ENCODE data around the gene LAMA3.

DNA sequence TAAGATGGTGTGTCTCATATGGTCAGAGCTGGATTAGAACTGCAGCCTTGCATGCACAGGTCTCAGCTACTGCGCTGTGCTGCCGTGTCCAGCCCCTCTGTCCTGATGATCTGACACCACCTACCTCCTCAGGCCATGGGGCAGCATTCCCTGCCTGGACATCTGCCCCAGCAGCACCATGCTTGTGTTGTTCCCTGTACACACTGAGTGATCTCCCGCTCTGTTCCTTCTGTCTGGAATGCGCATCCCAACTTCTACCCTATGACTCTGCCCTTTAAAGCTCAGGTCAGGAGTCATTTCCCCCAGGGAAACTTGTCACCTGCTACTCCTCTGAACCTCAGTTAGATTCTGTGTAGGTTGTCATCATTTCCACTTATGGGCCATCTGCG lies 167.9 kb downstream of the LAMA3 start:
- no peak for TF ChIP-seq EZH2 (IDR thresholded peaks at IDR 0.05; ENCODE audit: borderline replicate concordance, low read length)
- TF ChIP-seq, protein P1, sequence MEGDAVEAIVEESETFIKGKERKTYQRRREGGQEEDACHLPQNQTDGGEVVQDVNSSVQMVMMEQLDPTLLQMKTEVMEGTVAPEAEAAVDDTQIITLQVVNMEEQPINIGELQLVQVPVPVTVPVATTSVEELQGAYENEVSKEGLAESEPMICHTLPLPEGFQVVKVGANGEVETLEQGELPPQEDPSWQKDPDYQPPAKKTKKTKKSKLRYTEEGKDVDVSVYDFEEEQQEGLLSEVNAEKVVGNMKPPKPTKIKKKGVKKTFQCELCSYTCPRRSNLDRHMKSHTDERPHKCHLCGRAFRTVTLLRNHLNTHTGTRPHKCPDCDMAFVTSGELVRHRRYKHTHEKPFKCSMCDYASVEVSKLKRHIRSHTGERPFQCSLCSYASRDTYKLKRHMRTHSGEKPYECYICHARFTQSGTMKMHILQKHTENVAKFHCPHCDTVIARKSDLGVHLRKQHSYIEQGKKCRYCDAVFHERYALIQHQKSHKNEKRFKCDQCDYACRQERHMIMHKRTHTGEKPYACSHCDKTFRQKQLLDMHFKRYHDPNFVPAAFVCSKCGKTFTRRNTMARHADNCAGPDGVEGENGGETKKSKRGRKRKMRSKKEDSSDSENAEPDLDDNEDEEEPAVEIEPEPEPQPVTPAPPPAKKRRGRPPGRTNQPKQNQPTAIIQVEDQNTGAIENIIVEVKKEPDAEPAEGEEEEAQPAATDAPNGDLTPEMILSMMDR (conservative IDR thresholded peaks at IDR 0.05 in 1 of 2, IDR thresholded peaks at IDR 0.05 in 1 of 2; ENCODE audit: extremely low read depth in 1 of 2, insufficient read depth in 1 of 2, low read depth in 1 of 2, low read length in 2 of 2): no peak

Data from mammary epithelial cell (primary cell).